GM18867 (cell line): ENCODE results near the gene SNAI3.

Source experiments
- ATAC-seq: cut with Tn5 transposase; IDR thresholded peaks from one replicate; pipeline ENCODE4 v1.9.1; 2021; ENCODE audit warnings: mild to moderate bottlenecking, moderate library complexity; ENCODE audit not compliant: unreplicated experiment

SNAI3 gene

DNA sequence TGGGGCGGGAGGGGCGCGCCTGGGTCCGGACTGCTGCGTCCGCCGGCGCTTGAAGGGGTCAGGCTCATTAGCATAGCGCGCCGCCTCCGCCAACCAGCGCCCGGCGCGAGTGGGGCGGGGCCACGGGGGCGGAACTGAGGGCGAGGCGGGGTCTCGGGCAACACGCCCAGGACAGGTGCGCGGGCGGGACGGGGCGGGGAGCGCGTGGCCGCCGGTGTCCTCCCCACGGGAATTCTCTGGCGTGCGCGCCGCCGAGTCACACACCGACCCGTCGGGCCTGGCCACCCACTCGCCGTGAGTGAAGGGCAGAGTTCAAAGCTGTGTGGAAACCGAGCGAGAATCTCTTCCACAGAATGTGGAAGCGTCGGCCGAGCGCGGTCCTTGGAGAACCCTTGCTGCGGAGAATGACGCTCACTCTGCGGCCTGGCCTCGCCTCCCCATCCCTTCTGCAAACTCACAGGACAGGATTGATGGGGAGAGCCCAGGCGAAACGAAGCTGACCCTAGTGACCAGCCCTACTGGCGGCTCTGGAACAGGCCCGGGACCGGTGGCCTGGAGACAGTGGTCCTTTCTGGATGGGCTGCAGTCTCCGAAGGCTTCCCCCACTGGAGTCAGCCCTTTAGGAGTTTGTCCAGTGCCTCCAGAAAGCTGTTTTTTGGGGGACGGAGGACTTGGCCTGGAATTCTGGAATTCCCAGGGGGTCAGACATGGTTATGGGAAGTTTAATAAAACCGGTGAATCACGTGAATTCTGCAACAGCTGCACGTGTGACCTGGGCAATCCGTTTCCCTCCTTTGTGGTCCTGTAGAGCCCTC lies at the start of gene SNAI3:
TSS of gene SNAI3 (minus strand) at position 69 of the 815 bp plus-strand sequence. CDS start 101 bp downstream, outside the sequence.
- ATAC-seq, result peak; percentile 74

DNA sequence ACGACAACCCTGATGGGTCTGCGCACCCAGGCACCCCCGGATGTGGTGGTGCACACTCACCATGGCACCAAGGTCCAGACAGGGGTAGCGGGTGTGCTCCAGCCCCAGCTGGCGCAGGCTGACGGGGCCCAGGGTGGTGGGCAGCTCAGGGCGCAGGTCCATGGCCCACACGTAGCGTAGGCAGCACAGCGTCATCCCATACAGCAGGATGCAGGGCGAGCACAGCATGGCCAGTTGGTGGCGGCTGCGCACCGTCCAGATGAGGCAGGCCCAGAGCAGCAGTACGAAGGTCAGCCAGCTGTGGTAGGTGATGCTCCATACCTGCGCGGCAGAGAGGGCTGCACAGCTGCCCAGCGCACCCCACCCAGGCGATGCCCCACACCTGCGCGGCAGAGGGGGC lies 49.8 kb upstream of the SNAI3 start:
- ATAC-seq, result no peak

DNA sequence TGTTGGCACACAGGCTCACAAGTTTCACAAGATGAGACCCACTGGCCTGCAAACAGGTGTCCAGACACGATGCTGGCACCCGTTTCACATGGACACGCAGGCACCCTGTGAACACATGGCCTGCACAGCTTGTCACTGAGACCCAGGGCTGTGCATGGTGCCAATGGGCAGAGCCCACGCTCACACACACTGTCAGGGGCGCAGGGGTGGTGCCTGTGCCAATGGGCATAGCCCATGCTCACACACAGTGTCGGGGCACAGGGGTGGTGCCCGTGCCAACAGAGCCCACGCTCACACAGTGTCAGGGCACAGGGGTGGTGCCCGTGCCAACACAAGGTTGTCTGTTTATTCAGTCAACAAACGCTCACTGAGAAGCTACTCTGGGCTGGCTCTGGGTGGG lies 49.3 kb upstream of the SNAI3 start:
- ATAC-seq, result no peak

- no peak for ATAC-seq
These were observed 48.8 kb upstream of the SNAI3 start for GRCh38 chr16:88735121-88735520.

- ATAC-seq, result no peak
These were observed 48.0 kb upstream of the SNAI3 start for GRCh38 chr16:88734361-88734728.

DNA sequence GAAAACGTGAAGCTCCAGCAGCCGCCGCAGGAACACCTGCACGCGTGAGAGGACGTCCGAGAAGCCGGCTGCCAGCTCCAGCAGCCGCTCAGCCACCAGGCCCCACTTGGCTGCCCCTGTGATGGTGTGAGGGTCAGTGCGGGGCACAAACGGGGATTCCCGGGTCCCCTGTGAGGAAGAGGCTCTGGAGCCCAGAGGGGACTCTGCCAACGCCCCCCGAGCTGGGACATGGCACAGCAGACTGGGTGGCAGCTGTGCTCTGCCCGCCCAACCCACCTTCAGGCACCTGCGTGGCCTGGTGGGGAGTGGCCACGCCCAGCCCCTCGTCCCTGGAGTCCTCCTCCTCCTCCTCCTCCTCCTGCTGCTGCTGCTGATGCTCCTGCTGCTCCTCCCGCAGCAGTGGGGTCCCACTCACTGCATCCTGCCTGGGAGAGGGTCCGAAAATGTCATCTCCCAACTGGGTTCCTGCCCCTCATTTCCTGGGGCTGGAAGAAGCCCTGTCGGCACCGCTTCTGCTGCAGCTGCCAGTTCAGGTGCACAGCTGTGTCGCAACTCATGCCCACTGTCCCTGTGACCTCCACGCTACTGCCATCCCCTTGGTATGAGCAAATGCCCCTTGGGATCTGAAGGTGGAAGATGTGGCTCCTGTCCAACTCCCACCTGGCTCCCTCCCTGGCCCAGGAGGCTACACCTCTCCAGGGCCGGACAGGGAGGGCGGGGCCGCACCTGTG lies 47.5 kb upstream of the SNAI3 start:
- ATAC-seq, result no peak

GRCh38 chr16:88732961-88733294 lies 46.6 kb upstream of the SNAI3 start:
- no peak for ATAC-seq

DNA sequence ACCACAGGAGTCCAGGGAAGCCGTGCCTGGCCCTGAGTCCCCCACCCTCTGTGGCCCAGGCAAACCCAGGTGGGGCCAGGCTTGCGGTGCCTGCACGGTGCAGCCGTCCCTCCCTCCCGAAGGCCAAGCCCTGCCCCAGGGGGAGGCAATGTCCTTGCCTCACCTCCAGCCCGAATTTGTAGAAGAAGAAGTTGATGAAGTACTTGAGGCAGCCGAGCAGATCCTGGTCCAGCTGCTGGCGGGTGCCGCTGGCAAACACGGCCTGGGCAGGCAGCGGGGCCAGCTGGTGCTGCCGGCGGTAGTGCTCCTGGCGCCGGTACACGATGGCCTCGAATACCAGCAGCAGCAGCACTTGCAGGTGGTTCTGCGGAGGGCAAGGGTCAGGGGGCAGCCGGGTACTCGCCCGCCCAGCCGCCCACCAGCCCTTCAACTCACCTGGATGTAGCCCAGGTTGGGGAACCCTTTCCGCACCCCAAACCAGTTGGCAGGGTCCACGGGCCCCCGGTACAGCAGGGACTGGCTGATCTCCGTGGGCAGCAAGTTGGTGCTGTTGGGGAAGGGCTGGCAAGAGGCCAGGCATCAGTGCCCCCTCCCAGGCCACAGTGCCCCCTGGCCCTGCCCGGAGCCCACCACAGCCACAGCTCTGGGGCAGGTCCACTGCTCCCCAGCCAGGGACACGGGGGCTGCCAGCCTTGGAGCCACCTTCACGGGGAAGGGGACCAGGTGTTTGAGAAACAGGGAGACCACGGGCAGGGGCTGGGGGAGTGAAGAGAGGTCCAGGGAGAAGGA lies 46.1 kb upstream of the SNAI3 start:
- ATAC-seq, result no peak

- ATAC-seq, result no peak
These were observed 45.4 kb upstream of the SNAI3 start for GRCh38 chr16:88731699-88732098.

- no peak for ATAC-seq
These were observed 44.6 kb upstream of the SNAI3 start for GRCh38 chr16:88730632-88731607.

GRCh38 chr16:88727871-88728270 lies 41.6 kb upstream of the SNAI3 start:
- ATAC-seq, result no peak

GRCh38 chr16:88726981-88727380 lies 40.7 kb upstream of the SNAI3 start:
- no peak for ATAC-seq

DNA sequence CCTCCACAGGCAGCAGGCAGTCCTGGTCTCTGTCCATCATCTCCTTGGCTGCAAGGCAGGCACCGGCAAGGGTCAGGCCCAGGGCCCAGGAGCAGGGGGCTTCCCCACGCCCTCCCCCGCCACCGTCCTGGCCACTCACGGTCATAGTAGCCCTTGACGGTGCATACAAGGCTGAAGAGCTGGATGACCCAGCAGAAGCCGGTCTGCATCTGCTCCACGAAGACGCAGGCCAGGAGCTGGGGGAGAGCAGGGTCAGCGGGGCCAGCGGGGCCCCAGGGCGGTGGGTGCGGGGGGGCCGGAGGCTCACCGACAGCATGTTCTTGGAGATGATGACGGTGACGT lies 40.1 kb upstream of the SNAI3 start:
- ATAC-seq, result no peak

GRCh38 chr16:88725609-88726407 lies 39.5 kb upstream of the SNAI3 start:
- no peak for ATAC-seq

- ATAC-seq, result no peak
These were observed 38.7 kb upstream of the SNAI3 start for GRCh38 chr16:88724855-88725555.

DNA sequence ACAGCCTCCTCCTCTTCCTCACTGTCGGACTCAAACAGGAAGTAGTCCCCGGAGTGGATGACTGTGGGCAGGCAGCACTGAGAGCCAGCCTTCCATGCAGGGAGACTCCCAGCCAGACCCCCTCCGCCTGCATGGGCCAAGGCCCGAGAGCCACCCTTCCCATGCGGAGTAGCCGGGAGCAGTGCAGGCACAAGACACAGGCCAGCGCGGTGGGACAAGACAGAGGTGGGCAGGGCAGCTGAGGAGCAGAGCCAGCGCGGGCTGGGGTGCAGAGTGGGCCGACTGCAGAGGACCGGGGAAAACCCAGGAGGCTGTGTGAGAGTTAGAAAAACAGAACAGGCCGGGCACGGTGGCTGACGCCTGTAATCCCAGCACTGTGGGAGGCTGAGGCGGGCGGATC lies 37.6 kb upstream of the SNAI3 start:
- no peak for ATAC-seq

DNA sequence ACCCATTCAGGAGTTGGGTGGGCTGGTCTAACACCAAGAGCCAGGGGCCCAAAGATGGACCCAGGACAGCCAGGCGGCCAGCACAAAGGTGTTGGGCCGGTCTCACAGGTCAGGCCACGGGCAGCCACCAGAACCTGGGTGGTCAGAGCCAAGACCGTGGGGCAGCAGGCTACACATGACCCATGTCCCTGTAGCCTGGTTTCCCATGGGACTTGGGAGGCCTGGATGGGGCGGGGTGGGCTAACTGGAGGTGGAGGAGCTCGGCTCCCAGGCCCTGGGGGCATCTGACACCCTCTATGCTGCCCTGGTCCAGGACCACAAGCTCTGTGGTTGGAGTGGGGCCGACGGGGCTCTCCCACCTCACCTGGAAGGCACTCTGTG lies 37.2 kb upstream of the SNAI3 start:
- ATAC-seq, result no peak

GRCh38 chr16:88722784-88723506 lies 36.6 kb upstream of the SNAI3 start:
- no peak for ATAC-seq
